Left colon (tissue), 2 donors: Measurements from ENCODE around the gene PFN3. TPM values are rescaled to one million over a fixed set of nuclear protein-coding genes. Genes with fewer than 3 reads are reported as not detected.

Experiments used
- ATAC-seq: fragments of 200-7000 bp; cut with Tn5 transposase; one replicate; pipeline ENCODE4 v1.9.1; 2020; ENCODE audit warnings: mild to moderate bottlenecking, moderate library complexity
- DNase-seq, 2 donors: peaks; one replicate each; pipeline ENCODE4 v3.0.0-alpha.2; 2020
- intact Hi-C, 2 donors: fragments of 100-400 bp; cut with DNase I in 1 of 2; cut with micrococcal nuclease in 1 of 2; formaldehyde crosslinking; loops; one replicate each; pipeline versions ENCODE4 v1.11.2 to v1.14.0; 2022; cut with DNase I, micrococcal nuclease
- total RNA-seq, 2 donors: library from RNA; stranded (reverse); fragmentation: NEBNext Ultra II Directional; extraction: Animal tissue kit (Norgen Biotek cat#: 25700); gene quantifications; one replicate each; pipeline ENCODE4 v1.2.1, GENCODE V29; 2021
- donor health status: DM: no; HTN: no; CAD: no.
- donor health status: DM: yes; HTN: yes; CAD: no.

Gene PFN3
- total RNA-seq, 2 donors from 2014 or later, result not detected

GRCh38 chr5:177357146-177357458, 43.4 kb downstream of the PFN3 start:
- no peak for DNase-seq
- no peak for ATAC-seq
- intact Hi-C loops, result no loop called here

DNA sequence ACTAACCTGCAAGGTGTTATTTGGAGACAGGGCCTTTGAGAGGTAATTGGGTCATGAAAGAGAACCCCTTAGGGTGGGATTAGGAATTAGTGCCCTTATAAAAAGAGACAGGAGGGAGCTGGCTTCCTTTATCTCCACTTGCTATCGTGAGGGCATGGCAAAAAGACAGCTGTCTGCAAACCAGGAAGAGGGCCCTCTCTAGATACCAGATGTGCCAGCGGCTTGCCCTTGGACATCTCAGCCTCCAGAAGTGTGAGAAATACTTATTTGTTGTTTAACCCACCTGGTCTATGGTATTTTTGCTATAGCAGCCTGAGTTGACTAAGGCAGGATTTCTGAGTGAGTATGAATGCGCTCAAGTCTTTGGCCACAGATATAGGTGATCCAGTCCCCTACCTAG, 43.7 kb downstream of the PFN3 start:
- intact Hi-C loops, result no loop called here
- ATAC-seq (no peak), DNase-seq (no peak)

- intact Hi-C loops, result no loop called here
- ATAC-seq (no peak), DNase-seq (no peak)
These were observed 44.6 kb downstream of the PFN3 start for GRCh38 chr5:177355868-177356168.

GRCh38 chr5:177355162-177355867, 45.1 kb downstream of the PFN3 start:
- DNase-seq, result no peak
- ATAC-seq, result no peak
- intact Hi-C loops, result no loop called here

GRCh38 chr5:177354711-177355110, 45.8 kb downstream of the PFN3 start:
- intact Hi-C loops, result no loop called here
- ATAC-seq (no peak), DNase-seq (no peak)

DNA sequence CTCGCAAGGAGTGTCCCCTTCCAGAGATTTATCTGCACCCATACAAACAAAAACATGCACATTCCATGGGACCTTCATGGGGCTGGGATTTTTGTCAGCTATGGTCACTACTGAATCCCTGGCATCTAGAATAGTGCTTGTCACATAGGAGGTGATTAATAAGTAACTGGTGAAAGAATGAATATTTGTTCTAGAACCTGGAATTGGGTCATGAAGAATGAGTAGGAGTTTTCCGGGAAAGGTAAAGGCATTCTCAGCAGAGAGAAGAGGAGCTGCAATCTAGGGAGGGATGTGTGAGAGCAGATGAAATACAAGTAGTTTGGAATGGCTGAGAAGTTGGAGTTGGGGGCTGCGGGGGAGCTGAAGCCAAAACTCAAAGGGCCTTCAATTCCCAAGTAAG, 46.2 kb downstream of the PFN3 start:
- ATAC-seq, result no peak
- no peak for DNase-seq
- intact Hi-C loops, result no loop called here

DNA sequence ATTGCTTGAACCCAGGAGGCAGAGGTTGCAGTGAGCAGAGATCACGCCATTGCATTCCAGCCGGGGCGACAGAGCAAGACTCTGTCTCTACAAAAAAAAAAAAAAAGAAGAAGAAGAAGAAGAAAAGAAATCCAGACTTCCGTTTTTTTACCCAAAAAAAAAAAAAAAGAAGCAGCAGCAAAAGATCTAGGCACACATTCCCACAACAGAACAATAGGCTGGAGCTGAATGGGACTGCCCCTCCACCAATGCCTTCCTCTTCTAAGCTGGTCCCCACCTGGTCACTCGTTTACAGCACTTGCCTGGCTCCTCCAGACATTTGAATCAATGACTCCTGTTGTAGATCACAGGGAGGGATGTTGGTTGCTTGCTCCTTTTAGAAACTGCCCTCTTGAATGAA, 47.4 kb downstream of the PFN3 start:
- DNase-seq (no peak), ATAC-seq (no peak)
- intact Hi-C loops, result no loop called here

DNA sequence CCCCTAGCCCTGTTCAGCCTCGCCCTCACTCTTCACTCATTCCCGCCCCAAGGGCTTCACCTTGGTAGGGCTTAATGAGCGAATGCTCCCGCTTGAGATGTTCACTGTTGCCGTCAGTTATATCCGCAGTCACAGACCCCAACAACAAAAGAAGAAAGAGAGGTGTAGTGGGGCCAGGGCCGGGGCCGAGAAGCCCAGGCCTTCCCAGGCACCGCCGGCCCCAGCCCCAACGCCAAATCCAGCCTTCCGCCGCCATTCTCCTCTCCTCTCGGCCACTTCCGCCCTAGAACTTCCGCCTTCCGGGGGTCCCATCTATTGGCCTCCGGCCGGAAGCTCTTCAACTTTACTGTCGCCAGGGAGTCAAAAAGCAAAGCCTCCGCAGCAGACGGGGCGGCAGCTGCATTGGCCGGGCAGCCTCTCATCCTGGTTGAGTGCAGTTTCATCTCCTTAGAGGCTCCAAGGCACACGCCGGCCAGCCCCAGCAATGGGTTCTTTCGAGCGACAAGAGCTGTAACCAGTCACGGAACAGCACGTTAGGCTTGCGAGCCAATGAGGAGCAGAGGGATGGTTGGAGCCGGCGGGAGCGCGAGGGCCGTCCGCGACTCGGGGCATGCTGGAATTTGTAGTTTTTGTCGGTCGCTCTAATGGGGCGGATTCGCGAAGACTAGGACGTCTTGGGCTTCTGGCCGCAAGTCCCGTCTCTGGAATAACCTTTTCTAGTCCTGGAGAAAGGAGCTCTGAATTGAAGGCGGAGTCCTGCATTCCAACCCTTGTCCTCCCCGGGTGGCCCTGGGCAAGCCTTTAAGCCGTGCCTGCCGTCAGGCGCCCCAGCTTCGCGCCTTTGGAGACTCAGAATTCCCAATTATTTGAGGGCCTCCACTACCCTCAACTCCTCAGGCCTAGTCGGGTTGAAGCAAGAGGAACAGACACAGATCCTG, 48.8 kb downstream of the PFN3 start, which contains the start of gene LMAN2:
Gene LMAN2, minus strand, starts transcription at position 277 of the 938 bp plus-strand sequence. Its CDS starts 21 bp downstream, at position 256.
- intact Hi-C loops, result no loop called here
- ATAC-seq (peak; percentile 97), DNase-seq (peak; percentile 92 to 95)

DNA sequence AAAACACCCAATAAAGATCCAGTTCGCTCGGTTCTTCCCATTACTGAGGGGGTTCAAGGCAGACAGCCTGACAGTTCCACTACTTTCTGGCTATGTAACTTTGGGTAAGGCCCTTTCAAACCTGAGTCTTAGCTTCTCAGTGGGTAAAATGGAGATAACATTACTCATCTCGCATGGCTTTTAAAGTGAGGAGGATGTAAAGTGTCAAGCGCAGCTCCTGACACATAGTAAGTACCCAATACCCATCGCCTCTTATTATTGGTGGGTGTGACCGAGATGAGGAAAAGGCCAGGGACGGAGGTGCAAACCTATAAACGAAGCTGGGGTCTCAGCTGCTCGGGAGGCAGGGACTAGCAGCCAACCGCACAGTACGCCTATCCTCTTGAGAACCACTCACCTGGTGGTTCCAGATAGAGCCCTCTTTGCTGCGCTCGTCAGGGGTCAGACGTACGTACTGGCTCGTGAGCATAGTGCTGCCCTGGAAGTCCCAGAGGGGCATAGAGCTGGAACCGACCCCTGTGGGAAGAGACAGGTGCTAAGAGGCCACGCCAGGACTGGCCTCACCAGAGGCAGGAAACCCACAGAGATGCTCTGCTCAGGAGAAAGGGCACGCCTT, 49.6 kb downstream of the PFN3 start:
- DNase-seq, result no peak
- intact Hi-C loops, result no loop called here
- no peak for ATAC-seq

Other genes with a start within 250 kb of the PFN3 start
- 10 to 100 TPM; 30.4 to 34.5 TPM for gene RAB24, start 96.9 kb downstream of the PFN3 start, total RNA-seq
- 100 to 1,000 TPM; 263 to 276 TPM for gene PRELID1, start 96.9 kb downstream of the PFN3 start, total RNA-seq
- 10 to 100 TPM in 1 of 2 donors, 1 to 10 TPM in 1; 8.3 to 12.9 TPM for gene MXD3, start 88.8 kb downstream of the PFN3 start, total RNA-seq
- gene LMAN2, start 49.0 kb downstream of the PFN3 start, total RNA-seq, result 100 to 1,000 TPM; 139 to 141 TPM
- gene RGS14, start 42.7 kb downstream of the PFN3 start, total RNA-seq, result 10 to 100 TPM in 1 of 2 donors, 1 to 10 TPM in 1; 5.6 to 12.0 TPM
- gene SLC34A1, start 16.2 kb downstream of the PFN3 start, total RNA-seq, result not detected
- gene F12, start 8.9 kb upstream of the PFN3 start, total RNA-seq, result 10 to 100 TPM in 1 of 2 donors, 1 to 10 TPM in 1; 9.0 to 11.3 TPM
- 10 to 100 TPM; 34.6 to 43.5 TPM for gene GRK6, start 26.0 kb upstream of the PFN3 start, total RNA-seq
- 1 to 10 TPM; 1.6 to 2.2 TPM for gene PRR7, start 46.2 kb upstream of the PFN3 start, total RNA-seq
- gene DBN1, start 73.0 kb upstream of the PFN3 start, total RNA-seq, result 10 to 100 TPM; 11.8 to 18.8 TPM
- 10 to 100 TPM; 12.1 to 56.5 TPM for gene PDLIM7, start 96.9 kb upstream of the PFN3 start, total RNA-seq
- gene DOK3, start 109.2 kb upstream of the PFN3 start, total RNA-seq, result 1 to 10 TPM; 4.1 to 8.9 TPM
- gene DDX41, start 116.3 kb upstream of the PFN3 start, total RNA-seq, result 10 to 100 TPM; 74.3 to 79.9 TPM
- gene FAM193B, start 153.9 kb upstream of the PFN3 start, total RNA-seq, result 10 to 100 TPM; 52.1 to 56.1 TPM
- 100 to 1,000 TPM; 160 to 204 TPM for gene TMED9, start 191.5 kb upstream of the PFN3 start, total RNA-seq
- 10 to 100 TPM; 17.5 to 21.9 TPM for gene B4GALT7, start 199.5 kb upstream of the PFN3 start, total RNA-seq